Parathyroid adenoma (tissue), 2 donors: ENCODE results near the gene DDX59.

Experiments
- H2AFZ ChIP-seq: fragments of 300-600 bp; sonication (generic); one replicate; pipeline ENCODE4 v1.7.0; 2017; ENCODE audit warnings: antibody characterized with exemption, mild to moderate bottlenecking
- H3K27ac ChIP-seq: fragments of 300-600 bp; sonication (generic); one replicate; pipeline ENCODE4 v1.7.0; 2017
- H3K27me3 ChIP-seq: fragments of 300-600 bp; sonication (generic); one replicate; pipeline ENCODE4 v1.7.0; 2017; ENCODE audit warnings: low read length; ENCODE audit not compliant: control insufficient read depth, insufficient read depth
- H3K36me3 ChIP-seq: fragments of 300-600 bp; sonication (generic); one replicate; pipeline ENCODE4 v1.7.0; 2017; ENCODE audit warnings: low read length; ENCODE audit not compliant: control insufficient read depth, insufficient read depth
- H3K4me1 ChIP-seq: fragments of 300-600 bp; sonication (generic); one replicate; pipeline ENCODE4 v1.7.0; 2017; ENCODE audit warnings: control low read depth
- H3K4me2 ChIP-seq: fragments of 300-600 bp; sonication (generic); one replicate; pipeline ENCODE4 v1.7.0; 2017; ENCODE audit warnings: low read length
- H3K4me3 ChIP-seq: fragments of 300-600 bp; sonication (generic); one replicate; pipeline ENCODE4 v1.7.0; 2017; ENCODE audit warnings: low read depth, low read length
- H3K79me2 ChIP-seq: fragments of 300-600 bp; sonication (generic); one replicate; pipeline ENCODE4 v1.7.0; 2017; ENCODE audit warnings: control low read depth
- H3K9ac ChIP-seq: fragments of 300-600 bp; sonication (generic); one replicate; pipeline ENCODE4 v1.7.0; 2017; ENCODE audit warnings: mild to moderate bottlenecking
- H3K9me3 ChIP-seq: fragments of 300-600 bp; sonication (generic); one replicate; pipeline ENCODE4 v1.7.0; 2017; ENCODE audit warnings: low read length; ENCODE audit not compliant: control insufficient read depth
- CTCF ChIP-seq: fragments of 300-600 bp; sonication (generic); IDR thresholded peaks from one replicate; pipeline ENCODE4 v1.7.0; 2017; ENCODE audit warnings: antibody characterized with exemption, mild to moderate bottlenecking
- donor health status: primary hyperparathyroidism.

Gene DDX59

GRCh38 chr1:200627575-200628222 lies 42.0 kb downstream of the DDX59 start:
- no peaks in the 10 kb centered on the region for H3K79me2 ChIP-seq
- no peaks in the 10 kb centered on the region for H3K4me1 ChIP-seq
- no peaks in the 10 kb centered on the region for H3K9me3 ChIP-seq
- H3K36me3 ChIP-seq, result no peaks in the 10 kb centered on the region
- no peak overlapping the region for H2AFZ ChIP-seq
- no peak overlapping the region for H3K27ac ChIP-seq
- no peaks in the 10 kb centered on the region for H3K27me3 ChIP-seq
- no peak overlapping the region for H3K4me3 ChIP-seq
- TF ChIP-seq CTCF, result no peak
- H3K4me2 ChIP-seq, result no peak overlapping the region
- no peak overlapping the region for H3K9ac ChIP-seq

- TF ChIP-seq CTCF, result no peak
- Histone ChIP-seq H3K79me2 (no peaks in the 10 kb centered on the region), H3K27ac (no peak overlapping the region), H2AFZ (no peak overlapping the region), H3K27me3 (no peaks in the 10 kb centered on the region), H3K9me3 (no peaks in the 10 kb centered on the region), H3K4me1 (no peaks in the 10 kb centered on the region), H3K9ac (no peak overlapping the region), H3K4me2 (no peak overlapping the region), H3K36me3 (no peaks in the 10 kb centered on the region), H3K4me3 (no peak overlapping the region)
Observed at GRCh38 chr1:200626853-200627534, 42.7 kb downstream of the DDX59 start.

GRCh38 chr1:200625381-200625824 lies 44.3 kb downstream of the DDX59 start:
- no peak overlapping the region for H2AFZ ChIP-seq
- H3K4me3 ChIP-seq, result no peak overlapping the region
- H3K4me2 ChIP-seq, result no peak overlapping the region
- no peaks in the 10 kb centered on the region for H3K27me3 ChIP-seq
- H3K79me2 ChIP-seq, result no peaks in the 10 kb centered on the region
- no peak overlapping the region for H3K27ac ChIP-seq
- no peak for TF ChIP-seq CTCF
- no peak overlapping the region for H3K9ac ChIP-seq
- H3K4me1 ChIP-seq, result no peaks in the 10 kb centered on the region
- H3K36me3 ChIP-seq, result no peaks in the 10 kb centered on the region
- no peaks in the 10 kb centered on the region for H3K9me3 ChIP-seq

- H3K4me1 ChIP-seq, result no peaks in the 10 kb centered on the region
Observed at GRCh38 chr1:200624679-200625335, 44.9 kb downstream of the DDX59 start.

More at GRCh38 chr1:200624679-200625335, 44.9 kb downstream of the DDX59 start:
- no peak overlapping the region for H3K4me3 ChIP-seq
- no peak overlapping the region for H3K27ac ChIP-seq
- TF ChIP-seq CTCF, result no peak
- H3K9ac ChIP-seq, result no peak overlapping the region
- no peaks in the 10 kb centered on the region for H3K9me3 ChIP-seq
- no peak overlapping the region for H3K4me2 ChIP-seq
- no peak overlapping the region for H2AFZ ChIP-seq
- H3K27me3 ChIP-seq, result no peaks in the 10 kb centered on the region
- H3K79me2 ChIP-seq, result no peaks in the 10 kb centered on the region
- no peaks in the 10 kb centered on the region for H3K36me3 ChIP-seq
